ENCODE measurements around the gene AARSD1.
"Not testable (repeated sequence)": the region's sequence is repeated elsewhere in the genome, so short reads cannot be mapped to it uniquely, and the experiment has no call there.

The AARSD1 gene, protein sequence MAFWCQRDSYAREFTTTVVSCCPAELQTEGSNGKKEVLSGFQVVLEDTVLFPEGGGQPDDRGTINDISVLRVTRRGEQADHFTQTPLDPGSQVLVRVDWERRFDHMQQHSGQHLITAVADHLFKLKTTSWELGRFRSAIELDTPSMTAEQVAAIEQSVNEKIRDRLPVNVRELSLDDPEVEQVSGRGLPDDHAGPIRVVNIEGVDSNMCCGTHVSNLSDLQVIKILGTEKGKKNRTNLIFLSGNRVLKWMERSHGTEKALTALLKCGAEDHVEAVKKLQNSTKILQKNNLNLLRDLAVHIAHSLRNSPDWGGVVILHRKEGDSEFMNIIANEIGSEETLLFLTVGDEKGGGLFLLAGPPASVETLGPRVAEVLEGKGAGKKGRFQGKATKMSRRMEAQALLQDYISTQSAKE

GRCh38 chr17:42964161-42964932, at the start of gene AARSD1:
TSS of gene AARSD1 (minus strand) at chr17:42964454. CDS start at chr17:42964440, 14 bp downstream.
- DNase-seq (ENCODE audit: low read depth in 2 of 2, low spot score in 1 of 2) = peak; percentile 73 to 79

DNA sequence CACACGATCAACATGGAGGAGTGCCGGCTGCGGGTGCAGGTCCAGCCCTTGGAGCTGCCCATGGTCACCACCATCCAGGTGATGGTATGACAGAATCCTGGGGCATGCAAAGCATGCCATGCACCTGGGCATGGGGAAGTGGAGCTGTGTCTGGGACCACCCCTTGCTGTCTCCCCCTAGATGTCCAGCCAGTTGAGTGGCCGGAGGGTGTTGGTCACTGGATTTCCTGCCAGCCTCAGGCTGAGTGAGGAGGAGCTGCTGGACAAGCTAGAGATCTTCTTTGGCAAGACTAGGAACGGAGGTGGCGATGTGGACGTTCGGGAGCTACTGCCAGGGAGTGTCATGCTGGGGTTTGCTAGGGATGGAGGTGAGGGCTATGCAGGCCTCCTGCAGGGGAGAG, 49.0 kb upstream of the AARSD1 start:
- DNase-seq (ENCODE audit: low read depth in 2 of 2, low spot score in 1 of 2) = no peak

- no peak for DNase-seq (ENCODE audit: low read depth in 2 of 2, low spot score in 1 of 2)
Observed at GRCh38 chr17:43011728-43012472, 47.6 kb upstream of the AARSD1 start.

GRCh38 chr17:43010667-43011308, 46.5 kb upstream of the AARSD1 start:
- no peak for DNase-seq (ENCODE audit: low read depth in 2 of 2, low spot score in 1 of 2)

GRCh38 chr17:43006639-43007551, 42.6 kb upstream of the AARSD1 start, which contains the start of gene IFI35:
TSS of gene IFI35 (plus strand) at chr17:43006784. CDS start at chr17:43006948, 164 bp downstream.
- peak; percentile 74 to 75 for DNase-seq (ENCODE audit: low read depth in 2 of 2, low spot score in 1 of 2)

DNA sequence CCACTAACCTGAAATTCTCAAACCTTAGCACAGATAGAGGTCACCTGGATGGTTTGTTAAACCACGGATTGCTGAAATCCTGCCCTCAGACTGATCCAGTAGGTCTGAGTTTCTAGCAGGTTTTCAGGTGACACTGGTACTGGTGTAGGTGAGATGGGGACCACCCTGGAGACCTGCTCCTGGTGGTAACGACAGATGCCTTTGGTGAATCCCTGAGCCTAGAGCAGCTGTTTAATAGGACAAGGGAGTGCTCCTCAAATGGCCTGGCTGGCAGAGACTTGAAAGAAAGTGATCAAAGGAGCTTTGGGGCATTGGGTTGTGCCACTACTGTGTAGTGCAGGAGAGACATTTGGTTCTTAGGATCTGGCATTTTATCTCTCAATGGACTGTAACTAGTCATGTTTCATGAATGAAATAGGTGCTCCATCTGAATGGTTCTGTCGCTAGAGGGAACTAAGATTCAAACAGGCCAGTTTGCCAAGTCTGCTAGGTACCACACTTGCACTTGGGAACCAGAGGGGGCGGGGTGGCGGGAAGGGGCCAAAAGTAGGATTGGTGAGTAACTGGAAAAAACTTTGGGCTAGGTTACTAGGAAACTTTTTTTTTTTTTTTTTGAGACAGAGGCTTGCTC, 39.4 kb upstream of the AARSD1 start:
- DNase-seq (ENCODE audit: low read depth in 2 of 2, low spot score in 1 of 2) = no peak

DNA sequence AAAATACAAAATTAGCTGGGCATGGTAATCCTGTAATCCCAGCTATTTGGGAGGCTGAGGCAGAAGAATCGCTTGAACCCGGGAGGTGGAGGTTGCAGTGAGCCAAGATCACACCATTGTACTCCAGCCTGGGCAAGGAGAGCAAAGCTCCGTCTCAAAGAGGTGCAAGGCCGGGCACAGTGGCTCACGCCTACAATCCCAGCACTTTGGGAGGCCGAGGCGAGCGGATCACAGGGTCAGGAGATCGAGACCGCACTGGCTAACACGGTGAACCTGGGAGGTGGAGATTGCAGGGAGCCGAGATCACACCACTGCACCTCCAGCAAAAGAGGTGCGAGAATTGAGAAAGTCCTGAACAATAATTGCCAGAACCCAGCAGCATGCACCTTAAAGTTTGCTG, 36.6 kb upstream of the AARSD1 start:
- not testable (repeated sequence) for DNase-seq (ENCODE audit: low read depth in 2 of 2, low spot score in 1 of 2)

- no peak for DNase-seq (ENCODE audit: low read depth in 2 of 2, low spot score in 1 of 2)
Observed at GRCh38 chr17:42999003-42999525, 34.8 kb upstream of the AARSD1 start.

GRCh38 chr17:42997984-42998938, 34.0 kb upstream of the AARSD1 start, which contains the start of gene RPL27:
TSS of gene RPL27 (plus strand) at chr17:42998419. CDS start at chr17:42998751, 332 bp downstream.
- DNase-seq (ENCODE audit: low read depth in 2 of 2, low spot score in 1 of 2) = peak; percentile 93 to 96

DNA sequence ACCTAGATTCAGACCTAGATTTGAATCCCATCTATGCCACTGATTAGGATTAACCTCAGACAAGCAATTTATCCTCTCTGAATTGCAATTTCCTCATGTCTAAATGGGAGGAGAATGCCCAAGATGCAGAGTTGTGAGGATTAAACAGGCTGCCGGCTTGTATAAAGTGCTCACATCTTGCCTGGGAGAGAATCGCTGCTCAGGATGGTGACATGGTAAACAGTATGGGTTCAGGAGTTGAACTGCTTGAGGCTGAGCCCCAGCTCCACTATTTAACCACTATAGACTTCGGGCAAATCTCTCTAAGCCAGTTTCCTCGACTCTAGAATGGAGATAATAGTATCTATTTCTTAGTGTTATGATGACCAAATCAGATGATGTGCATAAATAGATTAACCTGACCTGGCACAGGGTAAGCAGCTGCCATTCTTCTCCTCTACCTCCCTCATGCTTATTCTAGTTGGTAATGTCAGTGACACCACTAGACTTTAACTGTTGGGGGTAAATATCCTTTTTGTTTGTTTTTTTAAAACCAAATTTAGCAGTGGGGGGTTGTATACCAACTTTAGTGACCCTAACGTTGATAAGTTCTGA, 33.2 kb upstream of the AARSD1 start:
- no peak for DNase-seq (ENCODE audit: low read depth in 2 of 2, low spot score in 1 of 2)

DNA sequence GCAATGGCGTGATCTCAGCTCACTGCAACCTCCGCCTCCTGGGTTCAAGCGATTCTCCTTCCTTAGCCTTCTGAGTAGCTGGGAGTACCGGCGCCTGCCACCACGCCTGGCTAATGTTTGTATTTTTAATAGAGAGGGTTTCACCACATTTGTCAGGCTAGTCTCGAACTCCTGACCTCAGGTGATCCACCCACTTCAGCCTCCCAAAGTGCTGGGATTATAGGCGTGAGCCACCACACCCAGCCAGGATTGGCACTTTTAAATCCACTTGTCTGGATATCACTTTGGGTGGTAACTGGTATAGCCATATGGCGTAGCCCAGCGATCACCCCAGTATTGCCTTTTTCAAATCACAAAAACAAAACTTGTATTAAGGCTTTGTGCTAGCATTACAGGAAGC, 29.7 kb upstream of the AARSD1 start:
- not testable (repeated sequence) for DNase-seq (ENCODE audit: low read depth in 2 of 2, low spot score in 1 of 2)

- DNase-seq (ENCODE audit: low read depth in 2 of 2, low spot score in 1 of 2) = no peak
Observed at GRCh38 chr17:42992872-42993271, 28.6 kb upstream of the AARSD1 start.

DNA sequence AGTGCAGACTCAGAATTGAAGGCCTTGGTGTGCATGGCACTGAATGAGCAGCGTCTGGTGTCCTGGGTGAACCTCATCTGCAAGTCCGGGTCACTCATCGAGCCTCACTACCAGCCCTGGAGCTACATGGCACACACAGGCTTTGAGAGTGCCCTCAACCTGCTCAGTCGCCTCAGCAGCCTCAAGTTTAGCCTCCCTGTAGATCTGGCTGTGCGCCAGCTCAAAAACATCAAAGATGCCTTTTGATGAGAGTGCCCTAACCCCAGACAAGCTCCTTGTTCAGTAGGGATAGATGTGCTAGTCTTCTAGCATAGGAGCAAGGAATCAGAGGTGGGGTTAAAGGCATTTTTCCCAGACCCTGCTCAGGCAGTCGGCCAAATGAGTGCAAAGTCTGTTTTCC, 27.2 kb upstream of the AARSD1 start:
- no peak for DNase-seq (ENCODE audit: low read depth in 2 of 2, low spot score in 1 of 2)

DNA sequence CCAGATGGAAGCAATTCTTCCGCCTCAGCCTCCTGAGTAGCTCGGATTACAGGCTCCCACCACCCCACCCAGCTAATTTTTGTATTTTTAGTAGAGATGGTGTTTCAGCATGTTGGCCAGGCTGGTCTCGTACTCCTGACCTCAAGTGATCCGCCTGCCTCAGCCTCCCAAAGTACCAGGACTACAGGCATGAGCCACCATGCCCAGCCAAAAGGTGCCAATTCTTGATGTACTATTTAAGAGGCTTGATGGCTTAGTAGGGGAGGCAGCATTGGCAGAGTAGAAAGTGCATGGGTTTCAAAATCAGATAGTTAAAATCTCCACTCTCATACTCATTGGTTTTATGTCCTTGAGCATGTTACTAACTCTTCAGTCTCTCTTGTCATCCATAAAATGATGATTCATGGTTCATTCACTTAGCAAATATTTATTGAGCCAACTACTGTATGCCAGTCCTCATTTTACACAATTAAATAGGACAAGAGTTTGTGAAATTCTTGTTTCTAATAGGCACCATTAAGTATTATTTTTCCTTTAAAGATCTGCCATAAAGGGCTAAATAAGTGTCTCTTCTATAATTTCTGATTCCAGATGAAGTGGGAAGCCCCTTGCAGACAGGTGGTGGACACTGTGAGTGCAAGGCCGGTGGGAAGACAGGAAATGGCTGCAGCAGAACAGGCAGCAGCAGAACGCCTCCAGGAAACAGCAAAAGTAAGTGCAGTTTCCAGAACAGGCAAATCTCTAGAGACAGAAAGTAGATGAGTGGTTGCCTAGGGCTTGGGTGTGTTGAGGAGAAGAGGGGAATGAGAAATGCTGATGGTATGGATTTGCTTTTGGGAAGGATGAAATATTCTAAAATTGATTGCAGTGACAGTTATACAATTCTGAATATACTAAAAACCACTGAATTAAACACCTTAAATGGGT, 25.7 kb upstream of the AARSD1 start:
- DNase-seq (ENCODE audit: low read depth in 2 of 2, low spot score in 1 of 2) = no peak

GRCh38 chr17:42989141-42989540, 24.9 kb upstream of the AARSD1 start:
- DNase-seq (ENCODE audit: low read depth in 2 of 2, low spot score in 1 of 2) = no peak

DNA sequence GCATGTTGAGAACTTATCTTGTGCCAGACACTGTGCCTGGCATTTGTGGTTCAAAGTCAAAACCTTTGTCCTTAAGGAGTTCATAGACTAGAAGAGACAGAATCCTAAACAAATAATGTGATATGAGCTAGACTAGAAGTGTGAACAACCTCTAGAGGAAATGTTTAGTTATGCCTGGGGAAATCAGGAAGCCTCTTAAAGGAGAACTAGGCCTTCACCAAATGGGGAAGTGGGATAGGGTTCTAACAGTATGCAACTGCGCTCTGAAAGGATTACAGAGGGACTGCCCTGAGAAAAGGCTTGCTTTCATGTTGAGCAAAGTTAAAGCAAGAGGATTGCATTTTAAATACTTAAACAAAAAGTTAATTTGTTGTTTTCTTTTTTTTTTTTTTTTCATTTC, 21.0 kb upstream of the AARSD1 start:
- DNase-seq (ENCODE audit: low read depth in 2 of 2, low spot score in 1 of 2) = no peak
